Endothelial cell of umbilical vein (primary cell): ENCODE data around the gene EME2. TPM values are rescaled to one million over a fixed set of nuclear protein-coding genes. Genes with fewer than 3 reads are reported as not detected.

Experiments used
- BruUV-seq: library from RNA; stranded (reverse); fragments of 400-500 nt; replicated peaks from 2 replicates; lab custom pipeline; 2021; lab: Mats Ljungman, UMichigan
- CTCF ChIA-PET: fragments of 300-600, 350-600 bp; sonication (Branson Sonifier 250); formaldehyde crosslinking; loops from one replicate; lab custom pipeline; 2021; ENCODE audit warnings: antibody characterized with exemption, inconsistent platforms; lab: Charles Lee
- POLR2A ChIA-PET: fragments of 300-600, 350-600 bp; sonication (Branson Sonifier 250); formaldehyde crosslinking; loops from one replicate; lab custom pipeline; 2021; ENCODE audit warnings: antibody characterized with exemption, inconsistent platforms; lab: Charles Lee
- DNase-seq: peaks from one replicate; pipeline ENCODE4 v3.0.0-alpha.2; 2011; ENCODE audit warnings: low read depth, low spot score
- FAIRE-seq: peaks from 2 replicates; lab custom pipeline; 2011; peaks lifted over from hg19 to GRCh38; lab: Jason Lieb, UNC
- H2AFZ ChIP-seq: 2 replicates; pipeline ENCODE4 v1.6.0; 2012; ENCODE audit warnings: low read depth, low read length, control low read depth, inconsistent platforms
- H3K27ac ChIP-seq: 2 replicates; pipeline ENCODE4 v1.5.1; 2011; ENCODE audit warnings: low read depth, mild to moderate bottlenecking, control low read depth, low read length, moderate library complexity; ENCODE audit not compliant: insufficient read depth
- H3K27me3 ChIP-seq, 2 experiments: 2 replicates each; pipeline versions ENCODE4 v1.6.0 to v1.6.1; 2011; ENCODE audit warnings: low read length in 2 of 2, mixed read lengths in 1 of 2; ENCODE audit not compliant: control insufficient read depth in 2 of 2, insufficient read depth in 2 of 2
- H3K36me3 ChIP-seq, 2 experiments: 2 replicates in 1 of 2; 3 replicates in 1 of 2; pipeline ENCODE4 v1.5.1; 2011; ENCODE audit warnings: low read length in 2 of 2, mild to moderate bottlenecking in 1 of 2, moderate library complexity in 1 of 2; ENCODE audit not compliant: control insufficient read depth in 2 of 2, insufficient read depth in 2 of 2; ENCODE audit errors: extremely low read depth in 1 of 2
- H3K4me1 ChIP-seq: 3 replicates; pipeline ENCODE4 v1.5.1; 2011; ENCODE audit warnings: mild to moderate bottlenecking, low read length; ENCODE audit not compliant: control insufficient read depth, insufficient read depth; ENCODE audit errors: extremely low read depth
- H3K4me2 ChIP-seq: 2 replicates; pipeline ENCODE4 v1.6.1; 2011; ENCODE audit warnings: low read length, control low read depth, mixed read lengths; ENCODE audit not compliant: insufficient read depth
- H3K4me3 ChIP-seq, 3 experiments: fragments of 200-600 bp in 1 of 3; sonication (generic), shearing (Covaris generic) in 1 of 3; replicated peaks in 1 of 3; 2 replicates each; pipeline ENCODE4 v1.5.1; 2011 to 2016; ENCODE audit warnings: control low read depth in 3 of 3, low read length in 3 of 3, mild to moderate bottlenecking in 2 of 3, inconsistent platforms in 1 of 3, low read depth in 1 of 3, moderate library complexity in 1 of 3; ENCODE audit not compliant: insufficient read depth in 1 of 3
- H3K79me2 ChIP-seq: 2 replicates; pipeline ENCODE4 v1.6.0; 2012; ENCODE audit warnings: low read length, inconsistent platforms; ENCODE audit not compliant: control insufficient read depth, insufficient read depth
- H3K9ac ChIP-seq: replicated peaks from 2 replicates; pipeline ENCODE3; 2011; ENCODE audit warnings: low read length, control low read depth; ENCODE audit not compliant: insufficient read depth; ENCODE audit errors: extremely low read depth
- H3K9me1 ChIP-seq: replicated peaks from 3 replicates; pipeline ENCODE4 v1.6.0; 2011; ENCODE audit warnings: mild to moderate bottlenecking, low read length; ENCODE audit not compliant: control insufficient read depth, insufficient read depth; ENCODE audit errors: extremely low read depth
- H3K9me3 ChIP-seq: replicated peaks from 2 replicates; pipeline ENCODE4 v1.5.1; 2012; ENCODE audit warnings: low read length, inconsistent platforms; ENCODE audit not compliant: control insufficient read depth, insufficient read depth
- H4K20me1 ChIP-seq: replicated peaks from 2 replicates; pipeline ENCODE3; 2011; ENCODE audit warnings: mild to moderate bottlenecking, low read length; ENCODE audit not compliant: control insufficient read depth, insufficient read depth; ENCODE audit errors: extremely low read depth
- CTCF ChIP-seq, 2 donors: IDR thresholded peaks; 1 replicate in 1 of 2; 2 replicates in 1 of 2; pipeline ENCODE4 v1.5.1; 2011; ENCODE audit warnings: low read length in 2 of 2, mild to moderate bottlenecking in 2 of 2, moderate library complexity in 2 of 2, control low read depth in 1 of 2, inconsistent platforms in 1 of 2, low read depth in 1 of 2; ENCODE audit not compliant: insufficient read depth in 1 of 2; ENCODE audit errors: extremely low read depth in 1 of 2
- EZH2 ChIP-seq: IDR thresholded peaks from 2 replicates; pipeline ENCODE4 v1.6.1; 2012; ENCODE audit warnings: borderline replicate concordance, low read depth, mild to moderate bottlenecking, moderate library complexity, low read length, inconsistent platforms; ENCODE audit not compliant: severe bottlenecking
- FOS ChIP-seq: IDR thresholded peaks from 2 replicates; pipeline ENCODE4 v1.6.1; 2011; ENCODE audit warnings: mild to moderate bottlenecking, low read length, moderate library complexity, borderline replicate concordance; ENCODE audit not compliant: insufficient read depth
- GATA2 ChIP-seq: IDR thresholded peaks from 2 replicates; pipeline ENCODE4 v1.7.0; 2011; ENCODE audit warnings: low read depth, mild to moderate bottlenecking, moderate library complexity, mixed read lengths, low read length; ENCODE audit not compliant: insufficient read length, insufficient read depth
- JUN ChIP-seq: IDR thresholded peaks from 2 replicates; pipeline ENCODE4 v1.6.1; 2011; ENCODE audit warnings: borderline replicate concordance, low read depth; ENCODE audit not compliant: insufficient read length, insufficient read depth
- MAX ChIP-seq: IDR thresholded peaks from 2 replicates; pipeline ENCODE4 v1.6.1; 2011; ENCODE audit not compliant: insufficient read depth, insufficient read length
- MYC ChIP-seq: IDR thresholded peaks from one replicate; pipeline ENCODE4 v1.6.1; 2011; ENCODE audit warnings: mild to moderate bottlenecking, low read depth, low read length
- POLR2A ChIP-seq: IDR thresholded peaks from 2 replicates; pipeline ENCODE4 v1.6.1; 2012; ENCODE audit warnings: low read depth, mild to moderate bottlenecking, control low read depth, low read length
- POLR2AphosphoS5 ChIP-seq: IDR thresholded peaks from 2 replicates; pipeline ENCODE4 v1.6.1; 2012; ENCODE audit warnings: low read depth, mild to moderate bottlenecking, control low read depth, low read length, moderate library complexity; ENCODE audit not compliant: insufficient read depth
- dilution Hi-C: fragments of 300-500 bp; cut with MboI; formaldehyde crosslinking; loops from one replicate; pipeline ENCODE4 v1.15.0; 2019; ENCODE audit warnings: low sequenced_read_pairs; ENCODE audit not compliant: extremely low pct_ligation_motif_present
- intact Hi-C: fragments of 100-400 bp; cut with micrococcal nuclease; formaldehyde crosslinking; loops from one replicate; pipeline ENCODE4 v1.10.0; 2022
- polyA plus RNA-seq, 4 experiments: library from polyadenylated mRNA; depleted of rRNA in 3 of 4; stranded (reverse) in 3 of 4; unstranded in 1 of 4; fragments of >200 nt; gene quantifications; 2 replicates each; pipeline versions ENCODE4 v1.2.1 to v1.2.3, GENCODE V29; 2011 to 2012; ENCODE audit warnings: missing spikeins in 1 of 4
- total RNA-seq: library from RNA; stranded (reverse); gene quantifications from 2 replicates; pipeline ENCODE4 v1.2.3, GENCODE V29; 2021

The EME2 gene
- total and polyA plus RNA-seq, 2 donors (not counting 3 experiments of a cell fraction or from before 2014, with no cell fraction given), result 9.7 to 21.4 TPM

GRCh38 chr16:1762196-1762878, 10.3 kb upstream of the EME2 start:
- no peak for DNase-seq
- intact Hi-C loops, result no loop called here
- Histone ChIP-seq H3K9me1 (no peaks in the 10 kb centered on the region), H2AFZ (no peak overlapping the region), H3K9ac (no peak overlapping the region), H3K4me1 (no peaks in the 10 kb centered on the region), H3K27me3 (no peaks in the 10 kb centered on the region), H3K9me3 (no peaks in the 10 kb centered on the region), H3K27ac (no peak overlapping the region), H3K79me2 (no peaks in the 10 kb centered on the region), H3K36me3 (peaks cover 5 to 54% of the 10 kb centered on the region in 2 experiments), H3K4me2 (no peak overlapping the region), H4K20me1 (no peaks in the 10 kb centered on the region), H3K4me3 (no peak overlapping the region)
- ChIA-PET POLR2A (no interaction called here), CTCF (interaction anchor here (0.9 kb wide), 1 partner anchor 59 kb away, joined by 3 read pairs; no protein-coding TSS in a partner anchor)
- no TSS peak for BruUV-seq
- no peak for FAIRE-seq
- dilution Hi-C loops, result no loop called here
- no peak for TF ChIP-seq MYC
- no peak for TF ChIP-seq CTCF (IDR thresholded peaks at IDR 0.05; ENCODE audit: extremely low read depth in 1 of 2, insufficient read depth in 1 of 2, low read depth in 1 of 2, low read length in 2 of 2)
- TF ChIP-seq POLR2A, result no peak
- TF ChIP-seq FOS, result no peak
- TF ChIP-seq EZH2, result no peak
- TF ChIP-seq GATA2, result no peak
- no peak for TF ChIP-seq JUN
- no peak for TF ChIP-seq POLR2AphosphoS5
- no peak for TF ChIP-seq MAX
